Activated CD8-positive, alpha-beta memory T cell treated with anti-CD3 and anti-CD28 coated beads, Interleukin-2, amount 50 U/mL, for 1 hour (primary cell): ENCODE results near the gene PDE3A.

ENCODE experiments used
- DNase-seq: peaks from one replicate; pipeline ENCODE4 v3.0.0-alpha.2; 2020; ENCODE audit errors: extremely low read depth

The PDE3A gene

DNA sequence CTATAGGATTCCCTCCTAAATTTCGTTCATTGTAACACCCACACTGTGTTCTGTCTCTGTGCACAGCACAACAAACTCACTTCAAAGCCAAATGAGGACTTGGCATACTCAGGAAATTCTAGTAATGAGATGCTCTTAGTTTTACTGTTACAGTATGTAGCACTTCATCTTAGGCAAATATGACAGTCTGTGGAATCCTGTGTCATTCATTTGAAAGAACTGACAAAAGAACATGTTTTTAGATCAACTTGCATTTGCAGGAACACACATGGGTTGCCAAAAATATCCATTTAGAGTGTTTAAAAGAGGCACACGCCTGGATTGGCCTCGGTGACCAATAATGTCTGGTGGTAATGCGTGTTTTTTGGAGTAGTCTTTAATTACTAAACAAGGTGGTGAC, 56.5 kb downstream of the PDE3A start:
- no peak for DNase-seq

DNA sequence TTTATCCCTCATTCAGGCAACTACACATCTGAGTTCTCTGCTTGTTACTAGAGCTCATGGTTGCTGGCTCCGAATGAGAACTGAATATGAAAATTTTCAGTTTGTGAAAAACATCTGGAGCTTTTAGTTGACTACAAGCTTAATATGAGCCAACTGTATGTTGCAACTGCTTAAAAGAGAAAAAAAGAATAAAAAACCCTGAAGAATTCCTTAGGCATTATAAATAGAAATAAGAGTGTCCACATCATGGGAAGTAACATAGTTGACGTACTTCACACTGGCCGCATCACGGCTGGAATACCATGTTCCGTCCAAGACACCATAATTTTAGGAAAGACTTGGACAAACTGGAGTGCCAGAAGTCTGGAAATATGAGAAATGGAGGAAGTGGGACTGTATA, 57.9 kb downstream of the PDE3A start:
- no peak for DNase-seq

DNA sequence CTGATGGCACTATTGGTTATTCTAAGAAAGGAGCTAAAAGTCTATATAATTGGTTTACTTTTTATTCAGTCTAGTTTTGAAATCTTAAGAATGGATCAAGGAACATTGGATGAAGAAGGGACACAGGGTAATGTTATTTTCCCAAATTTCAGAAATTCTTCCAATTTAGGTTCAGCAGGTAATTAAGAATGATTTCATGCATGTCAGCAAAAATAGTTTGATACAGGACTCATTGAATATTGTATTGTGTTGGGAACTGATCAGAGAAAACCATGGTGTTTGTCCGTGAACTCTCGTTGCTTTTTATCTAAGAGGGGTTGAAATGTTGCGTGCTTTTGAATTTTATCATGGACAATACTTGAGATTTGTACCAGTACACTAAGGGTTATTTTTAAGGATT, 58.6 kb downstream of the PDE3A start:
- DNase-seq, result no peak

DNA sequence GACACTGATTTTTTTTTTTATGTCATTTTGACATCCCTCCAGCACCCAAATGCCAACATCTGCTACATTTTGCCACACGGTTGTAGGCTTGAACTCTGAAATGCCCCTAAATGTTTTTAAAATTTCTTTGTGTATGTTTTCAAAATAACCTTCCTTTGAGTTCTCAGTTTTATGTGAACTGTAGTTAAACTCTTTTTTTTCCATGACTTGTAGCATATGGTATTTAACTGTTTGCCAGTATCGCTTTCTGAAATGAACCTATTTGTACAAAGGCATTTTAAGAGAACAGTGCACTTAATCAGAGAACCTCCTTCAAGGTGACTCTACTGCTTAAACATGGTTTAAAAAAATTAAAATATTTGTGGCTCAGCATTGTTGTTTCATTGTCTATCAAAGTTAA, 61.5 kb downstream of the PDE3A start:
- no peak for DNase-seq

GRCh38 chr12:20432290-20432689, 64.0 kb downstream of the PDE3A start:
- DNase-seq, result no peak

DNA sequence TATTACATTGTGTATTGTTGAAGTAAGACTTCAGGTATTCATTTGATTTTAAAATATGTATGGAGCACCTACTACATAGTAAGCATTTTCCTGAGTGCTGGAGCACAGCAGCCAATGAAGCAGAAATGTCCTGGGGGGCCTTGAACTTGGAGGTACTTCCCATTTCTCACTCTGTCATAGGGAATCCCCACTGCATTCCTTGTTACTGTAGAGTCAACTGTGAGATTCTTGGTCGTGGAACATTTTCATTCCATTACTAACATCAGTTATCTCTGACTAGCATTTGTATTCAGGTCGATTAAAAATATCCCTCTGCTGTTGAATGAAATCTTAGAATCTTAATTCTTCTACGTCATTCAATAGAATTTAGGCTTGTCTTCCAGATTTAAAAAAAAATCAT, 66.7 kb downstream of the PDE3A start:
- DNase-seq, result no peak

GRCh38 chr12:20436316-20436715, 68.0 kb downstream of the PDE3A start:
- DNase-seq, result no peak

GRCh38 chr12:20438299-20438779, 70.0 kb downstream of the PDE3A start:
- DNase-seq, result no peak

DNA sequence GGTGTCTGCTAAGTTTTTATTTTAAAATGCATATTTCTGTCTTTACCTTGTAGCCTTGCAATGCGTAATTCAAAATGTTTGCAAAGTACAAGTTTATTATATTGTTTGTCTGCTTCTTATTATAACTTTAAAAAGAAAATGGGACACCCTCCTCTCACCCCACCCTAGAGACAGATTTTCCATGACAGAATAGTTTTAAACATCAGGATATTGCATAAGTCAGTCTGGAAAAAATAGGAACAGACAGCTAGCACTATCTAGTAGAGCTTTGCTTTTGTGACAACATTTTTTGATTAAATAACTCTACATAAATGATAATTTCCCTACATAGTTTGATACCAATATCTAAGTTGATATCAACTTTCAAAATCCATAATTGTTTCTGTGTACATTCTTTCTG, 71.3 kb downstream of the PDE3A start:
- DNase-seq, result no peak

DNA sequence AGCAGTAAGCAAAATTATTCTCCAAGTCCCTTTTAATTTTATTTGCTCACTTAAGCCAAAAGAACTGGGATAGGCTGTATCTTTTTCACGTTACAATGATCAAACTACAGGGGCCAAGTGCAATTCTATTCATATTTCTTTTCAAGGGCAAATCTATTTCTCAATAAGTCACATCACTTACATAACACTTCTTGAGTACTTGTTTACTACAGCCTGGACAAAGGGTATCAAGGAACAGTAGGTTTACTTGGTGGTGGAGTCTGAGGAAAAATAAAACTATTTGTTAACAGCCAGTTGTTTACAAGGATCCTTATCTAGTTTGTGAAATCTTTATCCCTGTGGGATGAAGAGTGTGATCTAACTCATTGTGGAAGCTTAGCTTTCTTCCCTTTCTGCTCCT, 72.1 kb downstream of the PDE3A start:
- no peak for DNase-seq

DNA sequence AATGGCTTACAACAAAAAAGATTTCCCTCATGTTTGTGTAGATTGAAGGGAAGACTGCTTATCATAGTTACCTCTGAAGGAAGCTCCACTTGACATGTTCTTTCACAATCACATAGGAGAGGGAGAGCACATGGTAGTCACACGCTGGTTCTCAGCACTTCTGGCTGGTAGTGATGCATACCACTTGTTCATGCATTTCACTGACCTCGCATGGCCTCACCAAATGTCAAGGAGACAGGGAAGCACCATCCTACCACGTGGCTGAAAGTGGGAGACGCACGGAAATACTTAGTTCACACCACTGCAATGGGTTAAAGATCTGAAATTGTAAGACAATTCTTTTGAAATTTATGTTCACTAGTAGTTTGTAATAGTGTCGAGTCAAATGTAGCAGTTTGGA, 74.0 kb downstream of the PDE3A start:
- no peak for DNase-seq

DNA sequence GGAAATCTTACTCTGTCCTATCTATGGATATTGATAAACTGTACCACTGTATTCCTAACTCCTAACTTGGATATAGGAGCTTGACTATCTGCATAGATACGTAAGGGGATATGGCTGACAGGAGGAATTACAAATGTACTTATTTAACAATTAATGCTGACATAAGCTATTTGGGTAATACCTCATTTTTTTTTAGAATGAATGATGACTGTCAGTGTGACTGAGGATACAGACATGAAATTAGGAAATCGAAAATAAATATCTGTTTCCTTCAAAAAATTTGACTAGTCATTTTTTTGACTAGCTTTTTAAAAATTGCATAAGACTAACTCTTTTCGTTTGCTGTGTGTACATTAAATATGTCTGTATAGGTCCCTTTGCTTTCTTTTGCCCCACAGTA, 74.9 kb downstream of the PDE3A start:
- DNase-seq, result no peak

DNA sequence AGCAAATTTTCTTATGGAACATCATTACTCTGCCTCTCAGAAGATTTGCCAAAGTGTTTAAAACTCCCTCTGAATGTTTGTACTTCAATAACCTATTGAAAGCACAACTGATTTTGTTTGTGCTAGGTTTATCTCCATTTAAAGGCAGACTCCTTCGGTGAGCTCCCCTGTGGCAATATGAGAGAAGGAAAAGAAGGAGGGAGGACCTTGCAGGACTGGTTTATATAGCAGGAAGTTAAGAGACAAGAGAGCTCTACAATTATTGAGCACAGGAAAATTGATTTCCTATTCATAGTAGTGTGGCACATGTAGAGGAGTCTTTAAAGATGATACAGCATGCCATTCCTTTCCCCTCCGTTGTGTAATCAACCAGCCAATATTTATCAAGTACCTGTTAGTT, 75.5 kb downstream of the PDE3A start:
- no peak for DNase-seq

GRCh38 chr12:20444595-20445170, 76.3 kb downstream of the PDE3A start:
- no peak for DNase-seq

- DNase-seq, result no peak
Observed at GRCh38 chr12:20445687-20446086, 77.3 kb downstream of the PDE3A start.

DNA sequence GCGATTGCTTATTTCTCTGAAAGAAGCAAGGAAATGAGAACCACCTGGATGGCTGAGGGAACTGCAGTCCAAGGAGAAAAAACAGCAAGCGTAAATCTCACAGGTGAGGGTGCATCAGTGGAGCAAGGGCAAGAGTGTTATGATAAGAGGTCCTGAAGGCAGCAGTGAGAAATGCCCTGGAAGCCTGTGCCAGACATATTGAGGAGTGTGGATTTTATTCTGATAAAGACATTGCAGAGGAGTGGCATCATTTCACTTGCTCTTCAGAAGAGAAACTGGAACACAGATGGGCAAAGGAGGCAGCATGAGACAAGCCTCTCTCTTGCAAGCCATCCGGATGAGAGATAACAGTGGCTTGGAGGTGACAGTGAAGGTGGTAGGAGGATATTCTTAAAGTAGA, 78.5 kb downstream of the PDE3A start:
- no peak for DNase-seq

DNA sequence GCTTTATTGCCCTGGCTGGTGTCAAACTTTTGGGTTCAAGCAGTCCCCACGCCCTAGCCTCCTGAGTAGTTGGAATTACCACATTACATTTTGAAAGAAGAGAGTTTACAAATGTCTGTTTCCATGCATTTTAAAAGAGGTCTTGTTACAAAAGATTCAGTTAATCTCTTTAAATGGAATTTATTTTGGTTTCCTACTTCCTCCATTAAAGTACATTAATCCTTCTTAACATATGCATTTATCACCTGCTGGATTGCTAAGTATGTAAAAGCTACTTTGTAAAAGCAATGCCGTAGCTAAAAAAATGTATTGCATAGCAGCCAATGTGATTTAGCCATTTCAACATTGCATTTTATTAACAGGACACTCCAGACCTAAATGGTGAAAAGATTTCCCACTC, 80.4 kb downstream of the PDE3A start:
- DNase-seq, result no peak

DNA sequence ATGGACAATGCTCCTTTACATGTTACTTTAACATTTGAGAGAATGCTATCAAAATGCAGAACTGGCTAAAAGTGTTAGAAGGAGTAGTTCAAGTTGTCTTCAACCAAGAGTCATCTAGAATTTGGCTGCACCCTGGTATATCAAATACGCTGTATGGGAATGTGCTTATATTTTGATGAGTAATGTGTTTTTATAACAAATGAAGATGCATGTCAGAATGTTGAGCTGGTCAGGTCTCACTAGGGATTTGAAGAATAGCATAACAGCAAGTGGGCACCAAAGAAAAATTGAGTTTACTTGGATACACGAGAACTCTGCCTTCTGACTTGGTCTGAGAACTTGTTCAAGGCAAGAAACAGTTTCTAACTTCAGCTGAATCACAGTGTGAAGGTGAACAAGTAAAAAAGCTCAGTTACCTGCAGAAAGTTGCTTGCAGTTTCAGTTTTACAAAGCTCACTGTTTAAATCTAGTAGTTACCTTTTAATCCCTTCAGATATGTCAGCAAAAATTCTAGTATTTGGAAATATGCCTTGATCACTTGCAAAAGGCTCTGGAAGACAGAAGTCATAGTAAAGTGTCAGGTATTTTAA, 82.3 kb downstream of the PDE3A start:
- no peak for DNase-seq

GRCh38 chr12:20451761-20452160, 83.4 kb downstream of the PDE3A start:
- DNase-seq, result no peak

DNA sequence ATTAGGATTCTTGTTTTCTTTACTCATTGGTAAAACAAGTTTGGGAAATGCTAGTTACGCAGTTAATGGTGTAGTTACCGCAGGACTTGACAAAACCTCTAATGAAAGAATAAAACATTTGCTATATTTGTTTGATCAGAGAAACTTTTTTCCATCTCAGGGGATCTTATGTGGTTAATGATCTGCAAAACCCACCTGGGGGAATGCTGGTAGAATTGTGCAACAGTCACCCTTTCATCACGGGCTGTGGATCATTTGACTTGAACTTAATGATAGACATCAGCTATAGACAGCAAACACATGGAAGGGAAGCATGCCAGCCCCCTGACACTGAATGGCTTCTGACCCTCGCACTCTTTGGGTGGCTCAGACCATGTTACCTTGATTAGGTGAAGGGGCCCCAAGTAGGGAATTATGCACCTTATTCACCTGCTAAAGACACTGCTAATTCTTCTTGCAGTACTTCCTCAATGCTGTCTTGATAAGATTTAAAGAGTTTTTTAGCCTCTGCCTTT, 84.2 kb downstream of the PDE3A start:
- no peak for DNase-seq

DNA sequence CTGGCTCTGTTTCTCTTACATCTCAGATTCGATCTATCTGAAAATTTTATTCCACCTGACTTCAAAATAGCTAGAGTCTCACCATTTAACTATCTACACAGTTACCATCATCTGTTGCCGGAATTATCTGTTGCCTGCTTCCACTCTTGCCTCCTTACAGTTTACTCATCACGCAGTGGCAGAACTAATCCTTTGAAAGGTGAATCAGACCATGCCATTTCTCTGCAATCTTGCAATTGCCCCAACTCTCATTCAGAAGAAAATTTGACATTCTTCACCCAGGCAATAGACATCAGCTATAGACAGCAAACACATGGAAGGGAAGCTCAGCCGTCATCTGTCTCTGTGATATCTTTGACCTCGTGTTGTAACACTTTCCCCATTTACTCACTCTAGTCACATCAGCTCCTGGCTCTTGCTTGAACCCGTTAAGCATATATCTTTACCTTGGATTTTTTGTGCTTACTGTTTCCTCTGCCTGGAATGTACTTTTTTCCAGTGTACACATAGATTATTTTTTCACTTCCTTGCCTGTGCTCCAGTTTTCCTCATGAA, 85.5 kb downstream of the PDE3A start:
- no peak for DNase-seq

DNA sequence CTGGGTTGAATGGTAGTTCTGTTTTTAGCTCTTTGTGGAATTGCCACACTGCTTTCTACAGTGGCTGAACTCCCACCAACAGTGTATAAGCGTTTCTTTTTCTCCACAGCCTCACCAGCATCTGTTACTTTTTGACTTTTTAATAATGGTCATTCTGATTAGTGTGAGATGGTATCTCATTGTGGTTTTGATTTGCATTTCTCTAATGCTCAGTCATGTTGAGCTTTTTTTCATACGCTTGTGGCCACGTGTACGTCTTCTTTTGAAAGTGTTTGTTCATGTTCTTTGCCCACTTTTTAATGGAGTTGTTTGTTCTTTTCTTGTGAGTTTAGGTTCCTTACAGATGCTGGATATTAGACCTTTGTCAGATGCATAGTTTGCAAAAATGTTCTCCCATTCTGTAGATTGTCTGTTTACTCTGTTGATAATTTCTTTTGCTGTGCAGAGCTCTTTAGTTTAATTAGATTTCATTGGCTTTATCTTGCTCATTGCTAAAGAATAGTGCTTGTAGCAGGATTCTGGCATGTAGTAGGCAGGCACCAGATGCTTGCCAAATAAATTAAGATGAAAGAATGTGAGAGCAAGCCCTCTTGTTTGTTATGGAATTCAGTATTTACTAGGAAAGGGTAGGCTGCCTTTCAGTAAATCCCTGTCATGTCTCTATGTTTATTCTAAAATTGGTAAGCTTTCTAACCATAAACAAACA, 86.8 kb downstream of the PDE3A start:
- DNase-seq, result no peak

DNA sequence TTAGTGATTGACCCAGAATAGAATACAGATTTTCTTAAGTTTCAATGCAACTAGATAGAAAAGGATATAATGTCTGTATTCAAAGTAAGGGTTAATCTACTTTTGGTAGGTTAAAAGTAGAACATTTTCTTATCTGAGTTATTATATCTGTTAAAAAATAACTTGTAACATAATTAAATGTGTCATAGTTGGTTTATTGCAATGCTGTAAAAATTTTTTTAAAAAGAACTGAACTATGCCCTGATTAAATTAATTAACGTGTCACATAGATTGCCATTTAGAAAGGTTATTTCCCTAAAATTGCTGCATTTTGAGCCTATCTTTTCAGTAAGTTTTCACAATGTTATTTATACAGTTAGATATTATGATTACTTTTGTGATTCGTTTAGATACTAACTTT, 89.2 kb downstream of the PDE3A start:
- no peak for DNase-seq
